A673 (cell line): Measurements from ENCODE around the gene SPINK4. TPM values are rescaled to one million over a fixed set of nuclear protein-coding genes. Genes with fewer than 3 reads are reported as not detected.

Experiments used
- BruUV-seq: library from RNA; stranded (reverse); fragments of 400-500 nt; replicated peaks from 2 replicates; lab custom pipeline; 2021; lab: Mats Ljungman, UMichigan
- CTCF ChIA-PET: fragments of 300-600 bp; sonication (Branson Sonifier 250); formaldehyde crosslinking; loops from one replicate; lab custom pipeline; 2022; ENCODE audit warnings: antibody characterized with exemption; lab: Charles Lee
- POLR2A ChIA-PET: fragments of 300-600 bp; sonication (Branson Sonifier 250); formaldehyde crosslinking; loops from one replicate; lab custom pipeline; 2022; ENCODE audit warnings: antibody characterized with exemption; ENCODE audit not compliant: low non-redundant PET; lab: Charles Lee
- DNase-seq: peaks from one replicate; pipeline ENCODE4 v3.0.0-alpha.2; 2015; ENCODE audit warnings: low spot score
- H3K27ac ChIP-seq: fragments of 200-600 bp; sonication (generic); 2 replicates; pipeline ENCODE4 v1.5.1; 2016; ENCODE audit warnings: mixed run types, low read depth, mild to moderate bottlenecking, mixed read lengths, antibody characterized with exemption, low read length; ENCODE audit not compliant: poor library complexity, severe bottlenecking
- H3K27me3 ChIP-seq: fragments of 200-600 bp; sonication (generic); replicated peaks from 2 replicates; pipeline ENCODE4 v1.6.1; 2017; ENCODE audit warnings: mixed run types, low read depth, mild to moderate bottlenecking, mixed read lengths, antibody characterized with exemption, low read length; ENCODE audit not compliant: insufficient read depth, poor library complexity
- H3K36me3 ChIP-seq: fragments of 200-600 bp; sonication (generic); 2 replicates; pipeline ENCODE4 v1.6.1; 2016; ENCODE audit warnings: mixed run types, mild to moderate bottlenecking, mixed read lengths, antibody characterized with exemption, low read length; ENCODE audit not compliant: insufficient read depth, poor library complexity, severe bottlenecking
- H3K4me1 ChIP-seq: fragments of 200-600 bp; sonication (generic); 2 replicates; pipeline ENCODE4 v1.6.1; 2017; ENCODE audit warnings: mixed run types, mild to moderate bottlenecking, mixed read lengths, antibody characterized with exemption, low read length; ENCODE audit not compliant: insufficient read depth, poor library complexity, severe bottlenecking
- H3K4me3 ChIP-seq: fragments of 200-600 bp; sonication (generic); 2 replicates; pipeline ENCODE4 v1.5.1; 2016; ENCODE audit warnings: low read depth, mixed run types, mild to moderate bottlenecking, mixed read lengths, low read length; ENCODE audit not compliant: poor library complexity, severe bottlenecking
- H3K9me3 ChIP-seq: fragments of 200-600 bp; sonication (generic); 2 replicates; pipeline ENCODE4 v1.6.1; 2016; ENCODE audit warnings: mixed run types, low read depth, mild to moderate bottlenecking, mixed read lengths, antibody characterized with exemption, low read length; ENCODE audit not compliant: poor library complexity, severe bottlenecking
- CTCF ChIP-seq: fragments of 300-800, 200-600 bp; sonication (generic); conservative IDR thresholded peaks from 2 replicates; pipeline ENCODE4 v1.5.1; 2017; ENCODE audit warnings: low read depth, mild to moderate bottlenecking, antibody characterized with exemption, low read length, moderate library complexity, mixed read lengths
- EZH2 ChIP-seq: fragments of 200-600 bp; sonication (generic); IDR thresholded peaks from 2 replicates; pipeline ENCODE4 v1.6.1; 2017; ENCODE audit warnings: borderline replicate concordance, low read depth, mild to moderate bottlenecking, mixed read lengths, antibody characterized with exemption, low read length; ENCODE audit not compliant: poor library complexity, severe bottlenecking
- intact Hi-C: fragments of 100-400 bp; cut with micrococcal nuclease; formaldehyde crosslinking; loops from one replicate; pipeline ENCODE4 v1.10.0; 2022; ENCODE audit not compliant: unreplicated experiment
- total RNA-seq: library from RNA; stranded (reverse); gene quantifications from 2 replicates; pipeline ENCODE4 v1.2.3, GENCODE V29; 2021

Gene SPINK4
- total RNA-seq, 1 experiment from 2014 or later: not detected

GRCh38 chr9:33267151-33267767, 27.3 kb downstream of the SPINK4 start:
- no peak for DNase-seq
- Histone ChIP-seq H3K4me1 (peaks cover 12% of the 10 kb centered on the region), H3K27ac (no peak overlapping the region), H3K36me3 (peaks cover 29% of the 10 kb centered on the region), H3K27me3 (no peaks in the 10 kb centered on the region), H3K9me3 (no peaks in the 10 kb centered on the region), H3K4me3 (no peak overlapping the region)
- ChIA-PET POLR2A (no interaction called here), CTCF (no interaction called here)
- intact Hi-C loops: no loop called here
- no peak for TF ChIP-seq EZH2
- no peak for TF ChIP-seq CTCF
- BruUV-seq: no TSS peak

GRCh38 chr9:33270146-33270545, 30.2 kb downstream of the SPINK4 start:
- BruUV-seq: no TSS peak
- H3K4me3 ChIP-seq: no peak overlapping the region
- intact Hi-C loops: no loop called here
- H3K27ac ChIP-seq: no peak overlapping the region
- H3K36me3 ChIP-seq: peaks cover 45% of the 10 kb centered on the region
- H3K9me3 ChIP-seq: no peaks in the 10 kb centered on the region
- ChIA-PET POLR2A (no interaction called here), CTCF (no interaction called here)
- DNase-seq: no peak
- H3K4me1 ChIP-seq: peaks cover 6% of the 10 kb centered on the region
- TF ChIP-seq CTCF: no peak
- no peak for TF ChIP-seq EZH2
- H3K27me3 ChIP-seq: no peaks in the 10 kb centered on the region

DNA sequence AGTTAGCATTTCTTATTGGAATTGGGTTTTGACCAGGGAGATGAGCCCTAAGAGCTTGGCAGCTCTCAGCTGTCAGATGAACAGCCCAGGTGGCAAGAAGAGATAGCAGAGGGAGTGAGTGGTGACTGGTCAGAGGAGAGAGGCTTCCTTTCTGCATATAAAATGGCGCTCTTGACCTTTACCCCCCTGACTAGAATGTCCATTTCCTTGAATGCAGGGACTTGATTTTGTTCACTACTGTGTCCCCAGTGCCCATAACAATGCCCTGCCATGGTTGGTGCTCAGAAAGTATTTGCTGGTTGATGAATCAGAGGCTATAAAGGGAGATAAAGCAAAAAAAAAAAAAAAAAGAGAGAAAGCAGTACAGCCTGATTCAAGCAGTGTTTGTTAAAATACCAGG, 32.1 kb downstream of the SPINK4 start:
- no peaks in the 10 kb centered on the region for H3K27me3 ChIP-seq
- no peaks in the 10 kb centered on the region for H3K4me1 ChIP-seq
- CTCF ChIA-PET: no interaction called here
- no peak for DNase-seq
- H3K36me3 ChIP-seq: peaks cover 62% of the 10 kb centered on the region
- intact Hi-C loops: no loop called here
- no peaks in the 10 kb centered on the region for H3K9me3 ChIP-seq
- H3K27ac ChIP-seq: no peak overlapping the region
- POLR2A ChIA-PET: no interaction called here
- no peak for TF ChIP-seq EZH2
- TF ChIP-seq CTCF: no peak
- BruUV-seq: no TSS peak
- no peak overlapping the region for H3K4me3 ChIP-seq
